ENCODE measurements around the gene TSPAN9. TPM values are rescaled to one million over a fixed set of nuclear protein-coding genes. Genes with fewer than 3 reads are reported as not detected.

TSPAN9 gene
- total and polyA plus RNA-seq, 4 donors = 17.4 to 62.9 (median 34.2) TPM

DNA sequence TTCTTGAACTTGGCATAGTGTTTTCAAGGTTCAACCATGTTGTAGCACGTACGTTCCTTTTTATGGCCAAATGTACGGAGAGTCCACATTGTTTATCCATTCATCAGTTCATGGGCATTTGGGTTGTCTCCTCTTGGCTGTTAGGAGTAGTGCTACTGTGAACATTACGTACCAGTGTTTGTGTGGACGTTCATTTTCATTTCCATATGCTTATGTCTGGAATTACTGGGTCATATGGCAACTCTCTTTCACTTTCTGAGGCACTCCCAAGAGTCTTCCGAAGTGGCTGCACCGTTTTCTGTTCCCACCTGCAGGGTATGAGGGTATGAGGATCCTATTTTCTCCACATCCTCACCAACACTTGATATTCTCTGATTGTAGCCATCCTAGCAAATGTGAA, 49.1 kb upstream of the TSPAN9 start:
- 77% methylated on average over 7 of the region's 7 CpGs for WGBS
- H3K4me3 ChIP-seq (ENCODE audit: low read depth in 1 of 3, low read length in 3 of 3) = no peak overlapping the region
- H3K27me3 ChIP-seq (ENCODE audit: control insufficient read depth in 4 of 4, insufficient read depth in 4 of 4, low read length in 3 of 4) = no peaks in the 10 kb centered on the region
- no peak overlapping the region for H3K27ac ChIP-seq (ENCODE audit: low read depth in 1 of 2, low read length in 2 of 2)
- TF ChIP-seq TAF1 (conservative IDR thresholded peaks at IDR 0.05) (no peak), MAX (IDR thresholded peaks at IDR 0.05) (no peak), FOXA2 (IDR thresholded peaks at IDR 0.05) (no peak), HNF4A (conservative IDR thresholded peaks at IDR 0.05) (no peak), NR2F2 (IDR thresholded peaks at IDR 0.05) (no peak), YY1 (IDR thresholded peaks at IDR 0.05) (no peak), SP1 (IDR thresholded peaks at IDR 0.05) (no peak), ZBTB33 (IDR thresholded peaks at IDR 0.05) (no peak), RAD21 (IDR thresholded peaks at IDR 0.05) (no peak), RXRA (IDR thresholded peaks at IDR 0.05) (no peak), JUND (IDR thresholded peaks at IDR 0.05) (no peak), FOXA1 (IDR thresholded peaks at IDR 0.05) (no peak), EGR1 (IDR thresholded peaks at IDR 0.05; ENCODE audit: low read depth in 2 of 2) (no peak), HNF4G (IDR thresholded peaks at IDR 0.05) (no peak)
- TF ChIP-seq, protein P1, sequence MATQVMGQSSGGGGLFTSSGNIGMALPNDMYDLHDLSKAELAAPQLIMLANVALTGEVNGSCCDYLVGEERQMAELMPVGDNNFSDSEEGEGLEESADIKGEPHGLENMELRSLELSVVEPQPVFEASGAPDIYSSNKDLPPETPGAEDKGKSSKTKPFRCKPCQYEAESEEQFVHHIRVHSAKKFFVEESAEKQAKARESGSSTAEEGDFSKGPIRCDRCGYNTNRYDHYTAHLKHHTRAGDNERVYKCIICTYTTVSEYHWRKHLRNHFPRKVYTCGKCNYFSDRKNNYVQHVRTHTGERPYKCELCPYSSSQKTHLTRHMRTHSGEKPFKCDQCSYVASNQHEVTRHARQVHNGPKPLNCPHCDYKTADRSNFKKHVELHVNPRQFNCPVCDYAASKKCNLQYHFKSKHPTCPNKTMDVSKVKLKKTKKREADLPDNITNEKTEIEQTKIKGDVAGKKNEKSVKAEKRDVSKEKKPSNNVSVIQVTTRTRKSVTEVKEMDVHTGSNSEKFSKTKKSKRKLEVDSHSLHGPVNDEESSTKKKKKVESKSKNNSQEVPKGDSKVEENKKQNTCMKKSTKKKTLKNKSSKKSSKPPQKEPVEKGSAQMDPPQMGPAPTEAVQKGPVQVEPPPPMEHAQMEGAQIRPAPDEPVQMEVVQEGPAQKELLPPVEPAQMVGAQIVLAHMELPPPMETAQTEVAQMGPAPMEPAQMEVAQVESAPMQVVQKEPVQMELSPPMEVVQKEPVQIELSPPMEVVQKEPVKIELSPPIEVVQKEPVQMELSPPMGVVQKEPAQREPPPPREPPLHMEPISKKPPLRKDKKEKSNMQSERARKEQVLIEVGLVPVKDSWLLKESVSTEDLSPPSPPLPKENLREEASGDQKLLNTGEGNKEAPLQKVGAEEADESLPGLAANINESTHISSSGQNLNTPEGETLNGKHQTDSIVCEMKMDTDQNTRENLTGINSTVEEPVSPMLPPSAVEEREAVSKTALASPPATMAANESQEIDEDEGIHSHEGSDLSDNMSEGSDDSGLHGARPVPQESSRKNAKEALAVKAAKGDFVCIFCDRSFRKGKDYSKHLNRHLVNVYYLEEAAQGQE (IDR thresholded peaks at IDR 0.05) = no peak
- TF ChIP-seq, protein P2, sequence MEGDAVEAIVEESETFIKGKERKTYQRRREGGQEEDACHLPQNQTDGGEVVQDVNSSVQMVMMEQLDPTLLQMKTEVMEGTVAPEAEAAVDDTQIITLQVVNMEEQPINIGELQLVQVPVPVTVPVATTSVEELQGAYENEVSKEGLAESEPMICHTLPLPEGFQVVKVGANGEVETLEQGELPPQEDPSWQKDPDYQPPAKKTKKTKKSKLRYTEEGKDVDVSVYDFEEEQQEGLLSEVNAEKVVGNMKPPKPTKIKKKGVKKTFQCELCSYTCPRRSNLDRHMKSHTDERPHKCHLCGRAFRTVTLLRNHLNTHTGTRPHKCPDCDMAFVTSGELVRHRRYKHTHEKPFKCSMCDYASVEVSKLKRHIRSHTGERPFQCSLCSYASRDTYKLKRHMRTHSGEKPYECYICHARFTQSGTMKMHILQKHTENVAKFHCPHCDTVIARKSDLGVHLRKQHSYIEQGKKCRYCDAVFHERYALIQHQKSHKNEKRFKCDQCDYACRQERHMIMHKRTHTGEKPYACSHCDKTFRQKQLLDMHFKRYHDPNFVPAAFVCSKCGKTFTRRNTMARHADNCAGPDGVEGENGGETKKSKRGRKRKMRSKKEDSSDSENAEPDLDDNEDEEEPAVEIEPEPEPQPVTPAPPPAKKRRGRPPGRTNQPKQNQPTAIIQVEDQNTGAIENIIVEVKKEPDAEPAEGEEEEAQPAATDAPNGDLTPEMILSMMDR (IDR thresholded peaks at IDR 0.05; ENCODE audit: low read depth, low read length, missing input control) = no peak
- no peak for DNase-seq (ENCODE audit: low spot score)
- no peak overlapping the region for H3K9ac ChIP-seq (ENCODE audit: low read depth in 1 of 2, low read length in 2 of 2)
- H3K4me1 ChIP-seq (ENCODE audit: control insufficient read depth in 4 of 4, insufficient read depth in 4 of 4, low read length in 3 of 4) = no peaks in the 10 kb centered on the region
- no peaks in the 10 kb centered on the region for H3K36me3 ChIP-seq (ENCODE audit: control insufficient read depth in 4 of 4, insufficient read depth in 3 of 4, low read depth in 1 of 4, low read length in 3 of 4)
- no peaks in the 10 kb centered on the region for H3K9me3 ChIP-seq (ENCODE audit: control insufficient read depth in 4 of 4, low read length in 3 of 4)

- no peak overlapping the region for H3K4me3 ChIP-seq (ENCODE audit: low read depth in 1 of 3, low read length in 3 of 3)
- DNase-seq (ENCODE audit: low spot score) = no peak
- no peaks in the 10 kb centered on the region for H3K36me3 ChIP-seq (ENCODE audit: control insufficient read depth in 4 of 4, insufficient read depth in 3 of 4, low read depth in 1 of 4, low read length in 3 of 4)
- H3K9me3 ChIP-seq (ENCODE audit: control insufficient read depth in 4 of 4, low read length in 3 of 4) = no peaks in the 10 kb centered on the region
- no peak overlapping the region for H3K27ac ChIP-seq (ENCODE audit: low read depth in 1 of 2, low read length in 2 of 2)
- no peak for TF ChIP-seq FOXA1 (IDR thresholded peaks at IDR 0.05)
- TF ChIP-seq JUND (IDR thresholded peaks at IDR 0.05) = no peak
- no peak for TF ChIP-seq EGR1 (IDR thresholded peaks at IDR 0.05; ENCODE audit: low read depth in 2 of 2)
- TF ChIP-seq NR2F2 (IDR thresholded peaks at IDR 0.05) = no peak
- TF ChIP-seq FOXA2 (IDR thresholded peaks at IDR 0.05) = no peak
- TF ChIP-seq RXRA (IDR thresholded peaks at IDR 0.05) = no peak
- no peak for TF ChIP-seq HNF4G (IDR thresholded peaks at IDR 0.05)
- no peak for TF ChIP-seq YY1 (IDR thresholded peaks at IDR 0.05)
- TF ChIP-seq HNF4A (conservative IDR thresholded peaks at IDR 0.05) = no peak
- no peak overlapping the region for H3K9ac ChIP-seq (ENCODE audit: low read depth in 1 of 2, low read length in 2 of 2)
- no peaks in the 10 kb centered on the region for H3K4me1 ChIP-seq (ENCODE audit: control insufficient read depth in 4 of 4, insufficient read depth in 4 of 4, low read length in 3 of 4)
- H3K27me3 ChIP-seq (ENCODE audit: control insufficient read depth in 4 of 4, insufficient read depth in 4 of 4, low read length in 3 of 4) = no peaks in the 10 kb centered on the region
- WGBS = 89% methylated on average over 21 of the region's 21 CpGs
Measured at GRCh38 chr12:3030821-3031429, 46.3 kb upstream of the TSPAN9 start.

All from liver (tissue), 9 donors.